ENCODE measurements around the gene CACNA1H. TPM values are rescaled to one million over a fixed set of nuclear protein-coding genes. Genes with fewer than 3 reads are reported as not detected.

The CACNA1H gene
- not detected in 2 replicates for total RNA-seq (2014; rRNA removed; shearing (Covaris generic))
- polyA plus RNA-seq (2015; cell fraction: cytosol; rRNA removed), result not detected in 2 replicates
- polyA plus RNA-seq (2015; cell fraction: nucleus; rRNA removed), result not detected in 2 replicates

GRCh38 chr16:1152651-1153259 lies at the start of gene CACNA1H:
TSS of gene CACNA1H (plus strand) at chr16:1153106. CDS start at chr16:1153738, 632 bp downstream.
- DNase-seq (ENCODE audit: low read depth), result no peak

- no peak for DNase-seq (ENCODE audit: low read depth)
Observed at GRCh38 chr16:1103636-1103980, 49.3 kb upstream of the CACNA1H start.

- peak; percentile 60 for DNase-seq (ENCODE audit: low read depth)
Observed at GRCh38 chr16:1105888-1106620, 46.9 kb upstream of the CACNA1H start.

GRCh38 chr16:1106659-1107058 lies 46.2 kb upstream of the CACNA1H start:
- no peak for DNase-seq (ENCODE audit: low read depth)

DNA sequence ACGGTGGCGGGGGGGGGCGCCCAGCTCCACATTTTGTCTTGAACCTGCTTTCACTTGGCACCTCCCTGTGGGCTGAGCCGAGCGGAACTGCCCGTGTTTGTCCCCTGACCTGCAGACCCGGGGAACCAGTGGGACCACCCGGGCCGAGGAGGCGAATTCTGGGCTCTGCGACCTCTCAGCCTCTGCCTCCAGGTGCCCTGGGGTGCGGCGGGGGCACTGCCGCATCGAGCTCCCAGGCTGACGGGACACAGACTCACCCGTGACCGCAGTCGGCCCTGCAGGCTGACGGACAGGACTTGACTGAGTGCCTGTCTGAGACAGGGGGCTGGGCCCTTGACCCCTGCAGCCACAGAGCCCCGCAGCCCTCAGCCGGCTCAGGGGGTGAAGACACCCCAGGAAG lies 45.8 kb upstream of the CACNA1H start:
- DNase-seq (ENCODE audit: low read depth), result no peak

GRCh38 chr16:1107731-1108130 lies 45.2 kb upstream of the CACNA1H start:
- DNase-seq (ENCODE audit: low read depth), result no peak

GRCh38 chr16:1108299-1109252 lies 44.3 kb upstream of the CACNA1H start:
- peak; percentile 41 for DNase-seq (ENCODE audit: low read depth)

GRCh38 chr16:1109648-1110047 lies 43.3 kb upstream of the CACNA1H start:
- no peak for DNase-seq (ENCODE audit: low read depth)

DNA sequence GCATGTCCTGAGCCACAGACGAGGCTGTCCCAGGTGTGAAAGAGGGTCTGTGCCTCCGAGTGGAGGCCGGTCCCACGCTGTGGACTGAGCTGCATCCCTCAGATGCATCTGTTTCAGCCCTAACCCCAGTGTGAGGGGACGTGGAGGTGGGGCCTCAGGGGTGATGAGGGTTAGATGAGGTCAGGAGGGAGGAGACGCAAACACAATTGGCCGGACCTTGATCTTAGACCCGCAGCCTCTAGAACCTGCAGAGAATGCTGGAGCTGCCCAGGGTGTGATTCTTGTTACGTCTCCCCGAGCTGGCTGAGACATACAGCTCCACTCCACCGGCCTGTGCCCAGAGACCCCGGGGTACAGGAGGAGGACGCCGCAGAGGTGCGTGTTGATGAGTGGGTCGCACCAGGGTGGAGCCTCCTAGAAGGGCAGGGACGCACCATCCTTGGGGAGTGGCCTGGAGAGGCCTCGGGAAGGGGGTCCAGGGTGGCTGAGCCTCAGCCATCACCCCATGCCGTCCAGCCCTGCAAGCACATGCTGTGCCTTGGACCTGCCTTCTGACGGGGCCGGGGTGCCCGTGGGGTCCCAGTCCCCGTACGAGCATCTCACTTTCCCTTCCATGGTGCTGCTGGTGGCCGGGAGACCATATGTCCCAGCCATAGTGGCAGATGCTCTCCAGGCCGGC lies 40.3 kb upstream of the CACNA1H start:
- DNase-seq (ENCODE audit: low read depth), result no peak

GRCh38 chr16:1113489-1113888 lies 39.4 kb upstream of the CACNA1H start:
- DNase-seq (ENCODE audit: low read depth), result no peak

DNA sequence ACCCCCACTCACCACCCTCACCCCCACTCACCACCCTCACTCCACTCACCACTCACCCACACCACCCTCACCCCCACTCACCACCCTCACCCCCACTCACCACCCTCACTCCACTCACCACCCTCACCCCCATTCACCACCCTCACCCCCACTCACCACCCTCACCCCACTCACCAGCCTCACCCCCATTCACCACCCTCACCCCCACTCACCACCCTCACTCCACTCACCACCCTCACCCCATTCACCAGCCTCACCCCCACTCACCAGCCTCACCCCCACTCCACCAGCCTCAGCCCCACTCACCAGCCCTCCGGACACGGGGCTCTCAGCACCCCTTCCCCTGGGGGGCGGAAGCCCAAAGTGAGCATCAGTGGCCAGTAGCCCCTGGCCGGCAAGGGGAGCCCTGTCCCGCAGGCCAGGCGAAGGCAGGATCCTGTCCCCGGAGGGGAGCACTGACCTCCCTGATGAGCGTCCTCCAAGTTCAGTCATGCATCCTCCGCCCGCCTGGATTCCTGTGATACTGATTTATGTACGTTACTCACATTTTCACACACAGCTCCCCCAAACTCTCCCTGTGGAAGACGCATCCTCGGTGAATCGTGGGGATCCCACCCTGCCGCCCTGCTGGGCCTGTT lies 38.9 kb upstream of the CACNA1H start:
- DNase-seq (ENCODE audit: low read depth), result no peak

GRCh38 chr16:1116693-1117077 lies 36.2 kb upstream of the CACNA1H start:
- DNase-seq (ENCODE audit: low read depth), result no peak

DNA sequence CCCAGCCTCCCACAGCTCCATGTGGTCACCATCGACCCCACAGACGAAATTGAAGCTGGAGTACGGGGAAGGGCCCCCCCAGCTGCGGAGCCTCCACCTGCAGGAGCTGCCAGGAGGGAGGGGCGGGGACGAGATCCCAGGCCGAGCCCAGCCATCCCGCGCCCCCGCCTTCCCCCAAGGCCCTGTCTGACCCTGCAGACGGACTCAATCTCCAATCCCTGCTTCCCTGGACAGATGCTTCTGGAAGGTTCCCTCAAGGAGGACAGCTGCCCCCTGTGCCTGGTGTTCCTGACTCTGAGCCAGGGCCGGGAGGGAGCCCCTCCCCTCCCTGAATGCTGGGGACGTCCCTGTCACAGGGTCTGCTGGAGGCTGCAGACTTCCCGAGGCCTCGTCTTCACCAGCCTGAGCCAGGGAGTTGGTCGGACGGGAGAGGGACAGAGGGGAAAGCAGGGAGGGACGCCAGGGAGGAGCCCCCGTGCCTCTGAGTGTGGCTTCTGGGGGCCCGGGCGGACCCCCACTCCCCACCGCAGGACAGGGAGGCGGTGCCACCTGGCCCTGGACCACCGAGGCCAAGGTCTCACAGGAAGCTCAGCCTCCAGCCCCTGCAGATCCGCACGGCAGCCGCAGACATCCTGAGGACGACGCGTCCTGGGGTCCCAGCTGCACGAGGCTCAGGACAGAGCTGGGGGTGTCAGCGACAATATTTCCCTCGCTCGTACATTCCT lies 35.6 kb upstream of the CACNA1H start:
- no peak for DNase-seq (ENCODE audit: low read depth)

GRCh38 chr16:1117926-1118325 lies 35.0 kb upstream of the CACNA1H start:
- DNase-seq (ENCODE audit: low read depth), result no peak

GRCh38 chr16:1119129-1119528 lies 33.8 kb upstream of the CACNA1H start:
- DNase-seq (ENCODE audit: low read depth), result no peak

GRCh38 chr16:1119766-1120576 lies 32.9 kb upstream of the CACNA1H start:
- no peak for DNase-seq (ENCODE audit: low read depth)

DNA sequence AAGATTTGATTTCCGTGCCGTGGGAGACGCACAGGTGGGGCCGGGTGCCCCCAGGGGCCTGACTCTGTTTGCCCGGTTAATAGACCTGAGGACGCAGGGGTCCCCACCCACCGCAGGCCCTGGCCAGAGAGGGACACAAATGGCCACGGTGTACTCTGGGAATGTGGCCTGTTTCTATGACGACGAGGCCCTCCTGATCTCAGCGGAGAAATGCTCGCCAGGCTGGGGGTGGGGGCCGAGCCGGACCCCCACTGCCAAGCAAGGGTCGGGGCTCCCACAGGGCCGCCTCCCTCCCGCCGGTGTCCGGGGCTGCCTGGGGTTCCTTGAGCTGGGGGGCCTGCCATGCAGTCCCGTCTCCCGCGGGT lies 32.3 kb upstream of the CACNA1H start:
- DNase-seq (ENCODE audit: low read depth), result no peak

DNA sequence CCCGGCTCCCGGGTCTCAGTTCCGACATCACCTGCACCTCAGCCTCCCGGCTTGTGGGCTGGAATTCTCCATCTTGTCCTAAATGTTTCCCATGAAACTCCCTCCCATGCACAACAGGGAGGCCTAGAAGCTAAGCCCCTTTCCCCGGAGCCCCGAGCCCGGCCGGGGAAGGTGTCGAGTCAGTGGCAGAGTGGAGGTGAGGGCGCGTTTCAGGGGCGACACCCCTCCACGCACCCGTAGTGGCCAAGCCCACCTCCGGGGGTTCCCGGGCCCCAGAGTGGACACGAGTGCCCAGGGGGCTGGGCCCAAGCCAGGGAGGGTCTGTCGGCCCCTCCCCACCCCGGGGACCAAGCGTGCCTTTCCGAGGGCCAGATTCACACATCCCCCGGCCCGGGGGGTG lies 31.9 kb upstream of the CACNA1H start:
- DNase-seq (ENCODE audit: low read depth), result no peak

All from HT1080 (cell line).